Epithelial cell of prostate (primary cell): ENCODE measurements around the gene SOX1.

Experiments used
- DNase-seq: peaks from one replicate; pipeline ENCODE4 v3.0.0-alpha.2; 2011; ENCODE audit warnings: low read depth, low spot score
- H3K27ac ChIP-seq: fragments of 450-650 bp; 2 replicates; pipeline ENCODE4 v1.5.1; 2017; ENCODE audit warnings: mild to moderate bottlenecking

Gene SOX1

GRCh38 chr13:112069845-112070251, 2.9 kb downstream of the SOX1 start:
- no peak for DNase-seq
- H3K27ac ChIP-seq, result no peak overlapping the region

- no peak overlapping the region for H3K27ac ChIP-seq
- no peak for DNase-seq
These were observed 4.3 kb downstream of the SOX1 start for GRCh38 chr13:112071102-112071722.

DNA sequence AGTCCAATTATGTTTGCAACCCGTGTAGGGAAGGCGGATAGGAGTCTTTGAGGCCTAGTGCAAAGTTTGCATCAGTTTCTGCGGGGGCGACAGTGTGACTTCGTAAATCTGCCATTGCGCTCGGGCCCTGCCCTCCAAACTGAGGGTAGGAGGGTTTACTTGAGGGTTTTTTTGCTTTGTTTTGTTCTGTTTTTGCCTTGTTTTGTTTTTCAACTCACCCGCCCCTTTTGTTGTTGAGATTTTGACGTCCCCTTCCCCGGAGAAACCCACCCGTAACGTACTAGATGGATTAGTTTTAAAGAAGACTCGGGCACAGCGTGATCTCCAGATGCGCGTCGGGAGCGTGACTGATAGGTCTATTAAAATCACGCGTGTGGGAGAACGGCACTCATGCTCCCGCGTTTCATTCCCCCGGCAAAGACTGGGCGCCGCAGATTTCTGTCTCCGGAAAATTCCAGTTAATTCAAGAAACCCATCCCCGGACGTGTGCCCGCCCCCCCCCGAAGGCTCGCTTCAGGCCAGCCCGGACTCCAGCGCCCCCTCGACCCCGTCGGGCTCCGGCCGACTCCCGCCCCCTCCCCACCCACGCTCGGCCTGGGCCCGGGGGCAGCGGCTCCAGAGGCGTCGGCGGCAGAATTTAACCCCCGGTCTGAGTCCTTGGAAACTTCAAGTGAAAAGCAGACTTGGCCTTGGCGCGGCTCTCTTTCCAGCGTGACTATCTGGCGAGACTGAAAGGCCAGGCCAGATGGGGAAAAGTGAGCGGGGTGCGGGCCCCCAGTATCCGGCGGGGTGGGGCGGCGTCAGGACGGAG, 5.0 kb downstream of the SOX1 start:
- DNase-seq, result no peak
- H3K27ac ChIP-seq, result no peak overlapping the region

DNA sequence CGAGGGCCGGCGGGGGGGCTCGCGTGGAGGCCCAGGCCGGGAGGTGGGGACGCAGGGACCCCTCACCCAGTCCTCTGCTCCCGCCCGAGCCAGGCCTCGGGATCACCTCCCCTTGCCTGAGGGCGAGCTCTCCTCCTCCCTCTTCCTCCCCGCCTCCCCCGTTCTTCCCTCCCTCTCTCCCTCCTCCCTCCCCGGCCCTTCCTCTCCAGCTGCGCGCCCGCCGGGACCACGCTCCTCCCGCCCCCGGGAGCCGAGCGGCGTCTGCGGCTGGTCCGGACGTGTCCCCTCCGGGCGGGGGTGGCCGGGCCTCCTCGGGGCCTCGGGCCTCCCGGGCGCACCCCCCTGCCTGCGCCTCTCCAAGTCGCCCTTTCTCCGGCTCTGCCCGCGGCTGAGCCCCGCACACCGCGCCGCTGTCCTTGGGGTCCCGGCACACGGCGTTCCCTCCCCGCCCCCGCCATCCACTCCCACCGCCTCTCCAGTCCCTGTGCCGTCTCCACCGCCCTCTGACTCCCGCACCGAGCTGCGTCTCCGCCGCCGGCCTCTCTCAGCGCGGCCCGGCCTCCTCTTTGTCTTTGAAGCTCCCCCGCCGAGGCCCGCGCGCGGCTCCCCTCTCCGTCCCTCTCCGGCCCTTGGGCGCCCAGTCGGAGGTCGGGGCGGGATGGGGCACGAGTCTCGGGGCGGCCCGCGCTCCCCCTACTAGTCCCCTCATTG, 5.7 kb downstream of the SOX1 start:
- H3K27ac ChIP-seq, result no peak overlapping the region
- no peak for DNase-seq

GRCh38 chr13:112073245-112074138, 6.5 kb downstream of the SOX1 start:
- H3K27ac ChIP-seq, result no peak overlapping the region
- no peak for DNase-seq

- H3K27ac ChIP-seq, result no peak overlapping the region
- no peak for DNase-seq
These were observed 7.4 kb downstream of the SOX1 start for GRCh38 chr13:112074139-112074865.

- no peak overlapping the region for H3K27ac ChIP-seq
- no peak for DNase-seq
These were observed 10.8 kb downstream of the SOX1 start for GRCh38 chr13:112077729-112078128.

- DNase-seq, result no peak
These were observed 11.3 kb downstream of the SOX1 start for GRCh38 chr13:112078216-112078615.

GRCh38 chr13:112078879-112079531, 12.1 kb downstream of the SOX1 start:
- H3K27ac ChIP-seq, result no peak overlapping the region
- no peak for DNase-seq

More at GRCh38 chr13:112078216-112078615, 11.3 kb downstream of the SOX1 start:
- no peak overlapping the region for H3K27ac ChIP-seq

- no peak for DNase-seq
- H3K27ac ChIP-seq, result no peak overlapping the region
These were observed 12.7 kb downstream of the SOX1 start for GRCh38 chr13:112079696-112080095.

DNA sequence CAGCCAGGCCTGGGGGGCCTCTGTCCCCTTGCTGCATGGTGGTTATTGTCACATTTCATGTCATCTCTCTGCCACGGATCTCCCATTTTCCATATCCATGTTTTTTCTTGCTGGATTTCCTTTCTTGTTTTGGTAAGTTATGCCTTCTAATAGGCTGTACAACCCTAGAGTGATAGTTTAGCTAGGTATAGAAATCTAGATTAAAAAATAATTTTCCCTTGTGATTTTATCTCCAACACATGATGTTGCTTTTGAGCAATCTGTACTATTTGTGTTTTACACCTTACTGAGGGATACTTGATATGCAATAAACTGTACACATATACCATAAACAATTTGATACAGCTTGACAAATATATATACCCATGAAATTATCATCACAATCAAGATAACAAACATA, 17.0 kb downstream of the SOX1 start:
- DNase-seq, result no peak
- no peak overlapping the region for H3K27ac ChIP-seq

DNA sequence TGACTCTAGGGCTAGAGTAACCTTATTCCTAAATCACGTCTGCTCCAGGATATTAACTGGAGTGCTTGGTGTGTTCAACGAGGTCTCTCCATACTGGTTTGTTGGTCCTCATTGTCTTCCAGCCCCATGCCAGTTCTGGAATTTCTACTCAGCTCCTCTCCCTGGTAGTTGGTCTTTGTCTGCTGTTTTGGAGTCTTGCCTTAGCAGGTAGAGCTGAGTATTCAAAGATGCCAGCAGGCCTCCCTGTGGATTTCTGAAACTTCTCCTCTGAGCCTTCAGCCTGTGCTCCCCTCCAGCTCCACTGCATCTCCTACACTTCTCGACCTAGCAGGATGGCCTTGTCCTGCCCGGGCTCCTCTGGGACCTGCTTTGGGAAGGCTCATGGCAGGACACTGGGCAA, 25.5 kb downstream of the SOX1 start:
- no peak overlapping the region for H3K27ac ChIP-seq
- DNase-seq, result no peak

- no peak for DNase-seq
- no peak overlapping the region for H3K27ac ChIP-seq
These were observed 28.4 kb downstream of the SOX1 start for GRCh38 chr13:112095354-112095753.

GRCh38 chr13:112096959-112097358, 30.0 kb downstream of the SOX1 start:
- no peak for DNase-seq
- no peak overlapping the region for H3K27ac ChIP-seq

DNA sequence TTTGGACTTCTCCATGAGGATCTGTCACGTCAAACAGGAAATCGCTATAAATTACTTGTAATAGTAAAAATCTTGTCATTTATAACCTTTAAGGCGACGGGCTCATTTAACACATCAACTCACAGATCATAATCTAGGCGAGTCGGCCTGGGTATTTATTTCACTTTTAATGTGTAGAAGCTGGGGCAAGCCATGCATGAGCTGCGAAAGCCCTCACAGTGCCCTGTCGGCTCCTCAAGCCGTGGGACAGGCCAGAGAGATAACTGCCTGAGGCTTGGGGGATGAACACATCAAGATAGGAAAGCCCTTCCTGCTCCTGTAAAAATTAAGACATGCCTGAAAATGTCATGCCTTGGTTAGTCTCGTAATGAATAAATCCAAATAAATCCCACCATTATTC, 30.8 kb downstream of the SOX1 start:
- DNase-seq, result no peak
- H3K27ac ChIP-seq, result no peak overlapping the region

DNA sequence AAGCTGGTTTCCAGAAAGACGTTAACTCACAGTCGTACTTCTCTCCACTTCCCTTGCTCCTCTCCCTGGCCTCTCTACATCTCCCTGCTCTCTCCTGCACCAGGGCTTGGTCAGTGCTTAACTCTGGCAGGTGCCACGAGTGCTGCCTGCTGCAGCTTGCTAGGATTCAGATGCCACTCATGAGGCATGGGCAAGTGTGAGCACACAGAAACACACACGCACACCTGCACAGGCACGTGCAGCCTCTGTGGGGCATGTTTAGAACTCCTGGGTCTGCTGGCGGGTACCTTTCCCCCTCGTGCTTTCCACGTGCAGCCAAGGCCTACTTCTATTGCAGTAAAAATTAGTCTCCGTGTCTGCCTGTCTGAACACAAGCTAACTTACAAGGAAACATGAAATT, 31.8 kb downstream of the SOX1 start:
- no peak for DNase-seq
- no peak overlapping the region for H3K27ac ChIP-seq

DNA sequence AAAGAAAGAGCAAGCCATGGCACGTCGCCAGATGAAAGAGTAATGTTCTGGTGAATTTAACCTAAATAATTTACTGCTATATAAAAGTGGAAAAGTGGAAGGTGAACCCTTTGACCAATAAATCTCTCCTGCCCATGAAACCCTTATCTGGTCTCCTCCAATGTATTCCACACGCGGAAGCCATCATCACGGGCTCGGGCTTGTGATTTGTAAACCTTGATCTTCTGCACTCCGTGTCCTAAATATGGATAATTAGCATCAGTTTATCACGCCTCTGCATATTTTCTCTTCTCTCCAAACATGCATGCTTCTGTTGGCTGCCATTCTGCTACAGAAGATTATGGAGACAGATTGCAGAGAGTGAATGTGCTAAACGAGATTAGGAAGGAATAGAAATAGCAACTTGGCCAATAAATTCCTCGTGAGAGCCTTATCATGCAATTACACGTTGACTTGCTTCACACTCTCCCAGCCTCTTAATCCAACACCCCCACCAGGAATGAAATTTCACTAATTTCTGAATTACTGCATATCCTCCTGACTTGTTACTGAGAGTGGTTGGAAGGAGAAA, 34.5 kb downstream of the SOX1 start:
- DNase-seq, result no peak
- H3K27ac ChIP-seq, result no peak overlapping the region

DNA sequence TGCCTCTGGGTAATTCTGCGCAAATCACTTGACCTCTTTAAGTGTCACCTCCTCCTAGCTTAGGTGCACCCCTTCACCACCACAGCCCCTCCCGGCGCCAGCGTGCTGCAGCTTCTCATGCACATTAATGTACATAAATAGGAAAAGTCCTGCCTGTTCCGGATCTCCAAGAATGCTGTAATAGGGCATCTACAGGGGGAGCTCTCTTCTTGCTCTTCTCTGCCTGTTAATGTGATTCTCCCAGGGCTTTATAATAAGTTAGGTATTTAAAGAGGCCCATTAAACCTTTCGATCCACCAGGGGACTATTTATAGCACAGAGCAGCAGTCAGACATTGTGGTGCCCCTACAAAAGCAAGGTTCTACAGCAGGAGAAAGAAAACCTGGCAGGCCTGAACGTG, 35.3 kb downstream of the SOX1 start:
- no peak overlapping the region for H3K27ac ChIP-seq
- no peak for DNase-seq
